ENCODE measurements around the gene GATD1.

The GATD1 gene

GRCh38 chr11:776561-777287 is 563 bp downstream of the GATD1 start:
- peak overlapping the region; percentile 76 to 86 for H3K4me3 ChIP-seq (replicated peaks in 1 of 2; ENCODE audit: low read depth in 2 of 2, low read length in 2 of 2)
- peak in 1 of 2 donors; percentile 33 for DNase-seq (ENCODE audit: low read depth in 2 of 2)
- TF ChIP-seq, protein P1, sequence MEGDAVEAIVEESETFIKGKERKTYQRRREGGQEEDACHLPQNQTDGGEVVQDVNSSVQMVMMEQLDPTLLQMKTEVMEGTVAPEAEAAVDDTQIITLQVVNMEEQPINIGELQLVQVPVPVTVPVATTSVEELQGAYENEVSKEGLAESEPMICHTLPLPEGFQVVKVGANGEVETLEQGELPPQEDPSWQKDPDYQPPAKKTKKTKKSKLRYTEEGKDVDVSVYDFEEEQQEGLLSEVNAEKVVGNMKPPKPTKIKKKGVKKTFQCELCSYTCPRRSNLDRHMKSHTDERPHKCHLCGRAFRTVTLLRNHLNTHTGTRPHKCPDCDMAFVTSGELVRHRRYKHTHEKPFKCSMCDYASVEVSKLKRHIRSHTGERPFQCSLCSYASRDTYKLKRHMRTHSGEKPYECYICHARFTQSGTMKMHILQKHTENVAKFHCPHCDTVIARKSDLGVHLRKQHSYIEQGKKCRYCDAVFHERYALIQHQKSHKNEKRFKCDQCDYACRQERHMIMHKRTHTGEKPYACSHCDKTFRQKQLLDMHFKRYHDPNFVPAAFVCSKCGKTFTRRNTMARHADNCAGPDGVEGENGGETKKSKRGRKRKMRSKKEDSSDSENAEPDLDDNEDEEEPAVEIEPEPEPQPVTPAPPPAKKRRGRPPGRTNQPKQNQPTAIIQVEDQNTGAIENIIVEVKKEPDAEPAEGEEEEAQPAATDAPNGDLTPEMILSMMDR (IDR thresholded peaks at IDR 0.05; ENCODE audit: low read depth, low read length): no peak

DNA sequence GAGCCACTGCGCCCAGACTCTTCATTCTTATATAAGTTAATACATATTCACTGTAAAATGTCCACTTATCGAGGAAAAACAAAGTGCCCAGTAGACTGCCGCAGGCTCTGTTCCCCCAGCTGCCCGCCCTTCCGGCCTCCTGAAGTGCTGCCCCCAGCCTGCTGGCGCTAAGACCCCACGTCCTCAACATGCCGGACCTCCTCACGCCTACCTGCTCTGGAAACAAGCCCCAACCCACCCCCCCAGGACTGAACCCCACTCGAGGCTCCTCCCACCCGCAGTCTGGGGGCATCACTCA is 1.1 kb downstream of the GATD1 start:
- DNase-seq (ENCODE audit: low read depth in 2 of 2): no peak
- TF ChIP-seq, protein P1 (IDR thresholded peaks at IDR 0.05; ENCODE audit: low read depth, low read length): no peak
- H3K4me3 ChIP-seq (replicated peaks in 1 of 2; ENCODE audit: low read depth in 2 of 2, low read length in 2 of 2): peak overlapping the region; percentile 76 to 86

DNA sequence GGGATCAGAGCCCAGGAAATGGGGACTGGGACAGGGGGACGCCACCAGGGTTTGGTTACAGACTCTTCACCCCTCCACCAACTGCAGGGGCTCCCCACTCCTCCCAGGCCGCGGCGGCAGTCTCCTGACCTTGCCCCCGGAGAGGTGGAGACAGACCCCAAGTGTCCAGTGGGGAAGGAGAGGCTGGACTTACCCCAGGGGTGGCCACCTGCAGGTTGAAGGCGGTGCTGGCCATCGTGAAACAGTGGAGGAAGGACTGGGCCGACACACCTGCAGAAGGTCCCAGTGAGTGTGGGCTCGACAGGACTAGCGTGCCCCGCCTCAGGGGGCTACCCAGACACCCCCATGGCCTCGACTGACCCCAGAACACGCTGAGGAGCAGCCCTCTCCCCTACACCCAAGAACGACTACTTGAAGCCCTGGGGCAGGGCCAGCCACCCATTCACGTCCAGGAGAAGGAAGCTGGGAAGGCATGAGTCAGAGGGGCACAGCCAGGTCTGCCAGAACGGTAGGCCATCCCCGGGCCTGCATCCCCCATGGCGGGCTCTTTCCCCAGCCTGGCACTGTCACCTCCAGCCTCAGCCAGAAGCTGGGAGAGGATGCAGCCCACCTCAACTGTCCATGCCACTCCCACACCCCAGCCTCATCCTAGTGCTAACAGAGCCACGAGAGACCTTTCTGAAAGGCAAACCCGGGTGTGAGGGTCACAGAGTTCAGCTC is 2.3 kb downstream of the GATD1 start:
- peak overlapping the region in 1 of 2 donors; percentile 86 for H3K4me3 ChIP-seq (replicated peaks in 1 of 2; ENCODE audit: low read depth in 2 of 2, low read length in 2 of 2)
- TF ChIP-seq, protein P1 (IDR thresholded peaks at IDR 0.05; ENCODE audit: low read depth, low read length): no peak
- DNase-seq (ENCODE audit: low read depth in 2 of 2): peak; percentile 39 to 55

DNA sequence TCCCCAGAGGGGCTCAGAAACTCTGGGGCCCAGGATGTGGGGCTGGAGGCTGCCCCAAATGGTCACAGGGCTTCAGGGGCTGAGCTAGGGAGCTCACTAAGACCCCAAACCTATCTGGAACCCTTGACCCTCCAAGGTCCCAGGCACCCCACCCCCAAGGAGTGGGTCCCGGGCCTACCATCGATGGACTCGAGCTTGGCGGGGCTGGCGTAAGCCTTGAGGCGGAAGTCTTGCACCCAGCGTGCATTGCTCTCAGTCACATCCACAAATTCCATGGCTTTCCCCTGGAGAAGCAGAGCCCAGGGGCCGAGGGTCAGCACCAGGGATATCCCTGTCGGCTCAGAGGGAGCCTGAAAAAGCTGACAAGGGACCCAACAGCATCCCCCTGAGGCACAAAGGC is 3.5 kb downstream of the GATD1 start:
- no peak overlapping the region for H3K4me3 ChIP-seq (replicated peaks in 1 of 2; ENCODE audit: low read depth in 2 of 2, low read length in 2 of 2)
- TF ChIP-seq, protein P1 (IDR thresholded peaks at IDR 0.05; ENCODE audit: low read depth, low read length): no peak
- no peak for DNase-seq (ENCODE audit: low read depth in 2 of 2)

- DNase-seq (ENCODE audit: low read depth in 2 of 2): no peak
- no peak overlapping the region for H3K4me3 ChIP-seq (replicated peaks in 1 of 2; ENCODE audit: low read depth in 2 of 2, low read length in 2 of 2)
- TF ChIP-seq, protein P1 (IDR thresholded peaks at IDR 0.05; ENCODE audit: low read depth, low read length): no peak
These were observed 3.9 kb downstream of the GATD1 start for GRCh38 chr11:773425-773824.

- TF ChIP-seq, protein P1 (IDR thresholded peaks at IDR 0.05; ENCODE audit: low read depth, low read length): no peak
- H3K4me3 ChIP-seq (replicated peaks in 1 of 2; ENCODE audit: low read depth in 2 of 2, low read length in 2 of 2): no peak overlapping the region
These were observed 4.6 kb downstream of the GATD1 start for GRCh38 chr11:772429-773390.

More at GRCh38 chr11:772429-773390, 4.6 kb downstream of the GATD1 start:
- no peak for DNase-seq (ENCODE audit: low read depth in 2 of 2)
